OCI-LY3 (cell line): ENCODE results near the gene CAB39.

Experiments used
- EZH2phosphoT487 ChIP-seq: fragments of 200-600 bp; shearing (Covaris generic); IDR thresholded peaks from 2 replicates; pipeline ENCODE4 v1.6.1; 2018; ENCODE audit warnings: antibody characterized with exemption, mixed run types, low read depth
- TF ChIP-seq, protein P1 (sequence below): fragments of 200-600, 300-600 bp; sonication (generic); IDR thresholded peaks from 2 replicates; pipeline ENCODE4 v1.5.1; 2014; ENCODE audit warnings: antibody characterized with exemption, low read length, low read depth

DNA sequence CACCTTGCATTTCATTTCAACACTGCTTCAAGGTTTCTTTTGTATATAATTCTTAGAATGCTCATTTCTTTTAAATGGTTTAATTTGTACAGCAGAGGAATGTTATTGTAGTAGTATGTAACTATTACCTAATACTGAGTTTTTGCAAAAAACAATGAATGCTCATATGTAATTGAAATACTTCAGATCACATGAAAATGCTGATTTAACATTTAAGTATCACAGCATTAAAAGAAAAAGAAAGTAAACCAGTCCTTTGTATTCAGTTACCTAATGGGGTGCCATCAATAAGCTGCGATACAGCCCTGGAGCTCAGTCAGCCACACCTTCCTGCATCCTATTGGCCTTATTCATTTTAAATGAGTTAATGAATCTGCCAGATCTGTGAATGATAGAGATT is 106.8 kb downstream of the CAB39 start:
- TF ChIP-seq, protein P1, sequence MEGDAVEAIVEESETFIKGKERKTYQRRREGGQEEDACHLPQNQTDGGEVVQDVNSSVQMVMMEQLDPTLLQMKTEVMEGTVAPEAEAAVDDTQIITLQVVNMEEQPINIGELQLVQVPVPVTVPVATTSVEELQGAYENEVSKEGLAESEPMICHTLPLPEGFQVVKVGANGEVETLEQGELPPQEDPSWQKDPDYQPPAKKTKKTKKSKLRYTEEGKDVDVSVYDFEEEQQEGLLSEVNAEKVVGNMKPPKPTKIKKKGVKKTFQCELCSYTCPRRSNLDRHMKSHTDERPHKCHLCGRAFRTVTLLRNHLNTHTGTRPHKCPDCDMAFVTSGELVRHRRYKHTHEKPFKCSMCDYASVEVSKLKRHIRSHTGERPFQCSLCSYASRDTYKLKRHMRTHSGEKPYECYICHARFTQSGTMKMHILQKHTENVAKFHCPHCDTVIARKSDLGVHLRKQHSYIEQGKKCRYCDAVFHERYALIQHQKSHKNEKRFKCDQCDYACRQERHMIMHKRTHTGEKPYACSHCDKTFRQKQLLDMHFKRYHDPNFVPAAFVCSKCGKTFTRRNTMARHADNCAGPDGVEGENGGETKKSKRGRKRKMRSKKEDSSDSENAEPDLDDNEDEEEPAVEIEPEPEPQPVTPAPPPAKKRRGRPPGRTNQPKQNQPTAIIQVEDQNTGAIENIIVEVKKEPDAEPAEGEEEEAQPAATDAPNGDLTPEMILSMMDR: no peak
- TF ChIP-seq EZH2phosphoT487: no peak
